ELF-1 (cell line): ENCODE results near the gene RGS9.
"Not testable (repeated sequence)": the region's sequence is repeated elsewhere in the genome, so short reads cannot be mapped to it uniquely, and the experiment has no call there.

Experiments used
- DNase-seq: peaks from one replicate; pipeline ENCODE4 v3.0.0-alpha.2; 2016; ENCODE audit warnings: low read depth, low spot score

RGS9 gene

GRCh38 chr17:65137021-65137939 is at the start of gene RGS9:
Gene RGS9, plus strand, starts transcription at chr17:65137370. Its CDS starts 171 bp downstream, at chr17:65137541.
- DNase-seq: peak; percentile 95

GRCh38 chr17:65088621-65089360 is 48.4 kb upstream of the RGS9 start:
- no peak for DNase-seq

GRCh38 chr17:65092262-65092661 is 44.9 kb upstream of the RGS9 start:
- DNase-seq: no peak

GRCh38 chr17:65092721-65093356 is 44.3 kb upstream of the RGS9 start:
- not testable (repeated sequence) for DNase-seq

GRCh38 chr17:65093930-65094329 is 43.2 kb upstream of the RGS9 start:
- DNase-seq: no peak

- no peak for DNase-seq
Observed at GRCh38 chr17:65095465-65095864, 41.7 kb upstream of the RGS9 start.

- DNase-seq: not testable (repeated sequence)
Observed at GRCh38 chr17:65096382-65096781, 40.8 kb upstream of the RGS9 start.

GRCh38 chr17:65097110-65097509 is 40.1 kb upstream of the RGS9 start:
- no peak for DNase-seq

GRCh38 chr17:65099475-65099874 is 37.7 kb upstream of the RGS9 start:
- no peak for DNase-seq

- peak; percentile 32 for DNase-seq
Observed at GRCh38 chr17:65099941-65100315, 37.2 kb upstream of the RGS9 start.

GRCh38 chr17:65100316-65101140 is 36.6 kb upstream of the RGS9 start:
- DNase-seq: peak; percentile 88

- DNase-seq: no peak
Observed at GRCh38 chr17:65101371-65101770, 35.8 kb upstream of the RGS9 start.

- DNase-seq: no peak
Observed at GRCh38 chr17:65102235-65102634, 34.9 kb upstream of the RGS9 start.

GRCh38 chr17:65102788-65103187 is 34.4 kb upstream of the RGS9 start:
- no peak for DNase-seq

GRCh38 chr17:65103431-65103830 is 33.7 kb upstream of the RGS9 start:
- DNase-seq: no peak

GRCh38 chr17:65103896-65104295 is 33.3 kb upstream of the RGS9 start:
- no peak for DNase-seq

GRCh38 chr17:65104541-65104940 is 32.6 kb upstream of the RGS9 start:
- no peak for DNase-seq

- DNase-seq: no peak
Observed at GRCh38 chr17:65104973-65105372, 32.2 kb upstream of the RGS9 start.

- no peak for DNase-seq
Observed at GRCh38 chr17:65108152-65108551, 29.0 kb upstream of the RGS9 start.

- DNase-seq: no peak
Observed at GRCh38 chr17:65109543-65109942, 27.6 kb upstream of the RGS9 start.

- DNase-seq: no peak
Observed at GRCh38 chr17:65109990-65110680, 27.0 kb upstream of the RGS9 start.
